Spleen (tissue), 7 donors: ENCODE results near the gene JMJD1C.

Experiments
- POLR2AphosphoS5 ChIP-seq, 3 donors: sonication (generic); formaldehyde crosslinking; IDR thresholded peaks; one replicate each; pipeline ENCODE4 v1.5.1; 2017; ENCODE audit warnings: antibody characterized with exemption in 3 of 3
- TF ChIP-seq, protein P1 (sequence below), 11 experiments: fragments of 200-600 bp in 7 of 11; fragments of 450-650 bp in 4 of 11; sonication (generic) in 4 of 11; IDR thresholded peaks in 8 of 11; conservative IDR thresholded peaks in 3 of 11; 1 replicate in 7 of 11; 2 replicates in 4 of 11; pipeline versions ENCODE4 v1.4.0 to v1.8.0; 2016 to 2021; ENCODE audit warnings: antibody characterized with exemption in 11 of 11, inconsistent platforms in 4 of 11, mild to moderate bottlenecking in 1 of 11
- donor health status: DM: no; HTN: no; CAD: no; lungs with moderate emphysema.
- donor health status: DM: no; HTN: no; CAD: no.
- donor health status: DM: no; HTN: no; CAD: no.

DNA sequence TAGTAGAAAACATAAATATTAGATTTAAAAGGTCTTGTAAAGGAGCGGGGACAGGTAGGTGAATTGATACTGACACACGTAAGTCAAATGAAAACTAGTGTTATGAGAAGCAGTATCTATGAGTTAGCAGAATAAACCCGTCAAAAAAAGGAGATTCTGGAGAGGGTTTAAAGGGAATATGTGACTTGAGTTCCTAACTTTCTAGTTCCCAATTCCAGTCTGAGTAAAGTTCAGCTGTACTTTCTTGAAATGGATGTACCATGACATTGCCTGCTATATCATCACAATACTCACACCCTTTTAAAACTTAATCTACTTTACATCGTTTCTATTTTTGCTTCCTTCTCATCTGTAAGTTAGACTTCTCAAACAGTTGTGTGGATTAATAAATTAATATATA lies 210.5 kb downstream of the JMJD1C start:
- TF ChIP-seq POLR2AphosphoS5 (IDR thresholded peaks at IDR 0.05): no peak
- TF ChIP-seq, protein P1, sequence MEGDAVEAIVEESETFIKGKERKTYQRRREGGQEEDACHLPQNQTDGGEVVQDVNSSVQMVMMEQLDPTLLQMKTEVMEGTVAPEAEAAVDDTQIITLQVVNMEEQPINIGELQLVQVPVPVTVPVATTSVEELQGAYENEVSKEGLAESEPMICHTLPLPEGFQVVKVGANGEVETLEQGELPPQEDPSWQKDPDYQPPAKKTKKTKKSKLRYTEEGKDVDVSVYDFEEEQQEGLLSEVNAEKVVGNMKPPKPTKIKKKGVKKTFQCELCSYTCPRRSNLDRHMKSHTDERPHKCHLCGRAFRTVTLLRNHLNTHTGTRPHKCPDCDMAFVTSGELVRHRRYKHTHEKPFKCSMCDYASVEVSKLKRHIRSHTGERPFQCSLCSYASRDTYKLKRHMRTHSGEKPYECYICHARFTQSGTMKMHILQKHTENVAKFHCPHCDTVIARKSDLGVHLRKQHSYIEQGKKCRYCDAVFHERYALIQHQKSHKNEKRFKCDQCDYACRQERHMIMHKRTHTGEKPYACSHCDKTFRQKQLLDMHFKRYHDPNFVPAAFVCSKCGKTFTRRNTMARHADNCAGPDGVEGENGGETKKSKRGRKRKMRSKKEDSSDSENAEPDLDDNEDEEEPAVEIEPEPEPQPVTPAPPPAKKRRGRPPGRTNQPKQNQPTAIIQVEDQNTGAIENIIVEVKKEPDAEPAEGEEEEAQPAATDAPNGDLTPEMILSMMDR (IDR thresholded peaks at IDR 0.05 in 8 of 11, conservative IDR thresholded peaks at IDR 0.05 in 3 of 11): no peak
